GM18858 (cell line): ENCODE measurements around the gene NAIF1.
"Not testable (repeated sequence)": the region's sequence is repeated elsewhere in the genome, so short reads cannot be mapped to it uniquely, and the experiment has no call there.

Source experiments
- ATAC-seq: cut with Tn5 transposase; IDR thresholded peaks from one replicate; pipeline ENCODE4 v1.9.1; 2021; ENCODE audit not compliant: unreplicated experiment

Gene NAIF1

DNA sequence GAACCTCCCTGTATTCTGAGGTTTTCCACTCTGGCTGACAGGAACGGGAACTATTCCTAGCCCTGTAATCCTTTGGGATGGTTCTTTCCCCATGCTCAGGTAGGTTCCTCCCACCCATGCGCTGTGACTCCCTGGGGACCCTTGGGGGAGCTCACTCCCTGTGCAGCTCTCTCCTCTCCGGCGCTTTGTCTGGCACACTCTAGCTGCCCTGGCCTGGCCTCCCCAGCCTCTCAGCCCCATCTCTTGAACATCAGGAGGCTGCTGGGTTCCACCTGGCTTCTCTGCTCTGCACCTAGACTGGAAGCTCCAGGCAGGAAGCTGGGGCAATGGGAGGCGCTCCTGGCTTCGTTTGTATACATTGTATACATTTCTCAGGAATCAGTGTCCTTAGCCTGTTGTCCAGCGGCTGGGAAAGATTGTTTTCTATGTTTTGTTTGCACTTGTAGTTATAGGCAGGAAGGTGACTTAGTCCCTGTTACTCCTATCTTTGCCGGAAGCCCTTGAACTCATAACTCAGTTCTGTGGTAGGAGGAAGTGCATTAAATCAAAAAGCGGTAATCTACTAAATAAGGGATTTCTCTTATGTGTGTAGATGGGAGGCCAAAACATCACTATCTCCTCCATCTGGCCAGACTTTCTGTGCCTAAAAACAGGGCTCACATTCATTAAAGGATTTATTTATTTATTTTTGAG lies 21.3 kb upstream of the NAIF1 start:
- no peak for ATAC-seq

- ATAC-seq, result no peak
These were observed 20.1 kb upstream of the NAIF1 start for GRCh38 chr9:128087262-128087661.

DNA sequence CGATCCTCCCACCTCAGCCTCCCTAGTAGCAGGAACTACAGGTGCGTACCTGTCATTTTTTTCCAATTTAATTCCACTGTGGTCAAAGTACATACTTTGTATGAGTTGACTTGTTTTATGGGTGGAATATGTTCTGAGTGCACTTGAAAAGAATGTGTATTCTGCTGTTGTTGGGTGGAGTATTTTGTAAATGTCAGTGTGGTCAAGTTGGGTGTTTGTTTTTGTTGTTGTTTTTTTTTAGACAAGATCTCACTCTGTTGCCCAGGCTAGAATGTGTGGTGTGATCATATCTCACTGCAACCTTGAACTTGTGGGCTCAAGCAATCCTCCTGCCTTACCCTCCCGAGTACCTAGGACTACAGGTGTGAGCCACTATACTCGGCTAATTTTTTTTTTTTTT lies 18.8 kb upstream of the NAIF1 start:
- ATAC-seq, result no peak

DNA sequence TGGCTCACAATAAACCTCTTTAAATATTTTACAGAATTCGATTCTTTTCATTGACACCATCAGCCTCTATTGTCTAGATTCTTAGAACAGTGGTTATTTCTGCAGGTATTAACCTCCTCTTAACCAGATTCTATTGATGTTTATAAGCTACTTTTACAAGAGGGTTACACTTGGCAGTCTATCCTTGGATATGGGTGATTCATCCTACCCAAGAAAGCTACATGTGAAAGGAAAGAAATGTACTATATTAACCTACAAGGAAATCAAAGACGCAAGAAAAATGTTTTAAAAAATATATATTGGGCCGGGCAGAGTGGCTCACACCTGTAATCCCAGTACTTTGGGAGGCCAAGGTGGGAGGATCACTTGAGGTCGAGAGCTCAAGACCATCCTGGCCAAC lies 17.6 kb upstream of the NAIF1 start:
- ATAC-seq, result no peak

DNA sequence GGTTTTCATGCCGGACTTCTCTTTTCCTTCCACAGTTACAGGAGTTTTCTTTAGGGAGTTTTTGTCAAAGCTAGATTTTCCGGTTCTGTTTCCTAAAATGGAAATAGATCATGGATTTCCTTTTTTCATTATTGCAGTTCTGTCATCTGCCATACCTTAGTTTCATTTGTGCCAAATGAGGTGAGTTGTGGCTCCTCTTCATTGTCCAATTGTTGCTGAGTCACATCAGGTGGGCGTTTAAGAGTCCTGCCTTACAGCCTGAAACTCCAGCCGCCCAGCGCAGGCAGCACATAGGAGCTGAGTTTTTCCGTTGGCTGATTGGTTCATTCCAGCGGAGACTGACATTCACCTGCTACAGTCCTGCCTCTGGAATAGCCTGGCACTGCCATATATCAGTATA lies 15.0 kb upstream of the NAIF1 start:
- ATAC-seq, result no peak

GRCh38 chr9:128081056-128081455 lies 13.9 kb upstream of the NAIF1 start:
- ATAC-seq, result no peak

- ATAC-seq, result no peak
These were observed 13.1 kb upstream of the NAIF1 start for GRCh38 chr9:128080206-128080605.

GRCh38 chr9:128078504-128079434 lies 11.6 kb upstream of the NAIF1 start:
- no peak for ATAC-seq

GRCh38 chr9:128077847-128078503 lies 10.9 kb upstream of the NAIF1 start:
- no peak for ATAC-seq

GRCh38 chr9:128073253-128073886 lies 6.2 kb upstream of the NAIF1 start:
- no peak for ATAC-seq

GRCh38 chr9:128072144-128073021 lies 5.3 kb upstream of the NAIF1 start:
- no peak for ATAC-seq

DNA sequence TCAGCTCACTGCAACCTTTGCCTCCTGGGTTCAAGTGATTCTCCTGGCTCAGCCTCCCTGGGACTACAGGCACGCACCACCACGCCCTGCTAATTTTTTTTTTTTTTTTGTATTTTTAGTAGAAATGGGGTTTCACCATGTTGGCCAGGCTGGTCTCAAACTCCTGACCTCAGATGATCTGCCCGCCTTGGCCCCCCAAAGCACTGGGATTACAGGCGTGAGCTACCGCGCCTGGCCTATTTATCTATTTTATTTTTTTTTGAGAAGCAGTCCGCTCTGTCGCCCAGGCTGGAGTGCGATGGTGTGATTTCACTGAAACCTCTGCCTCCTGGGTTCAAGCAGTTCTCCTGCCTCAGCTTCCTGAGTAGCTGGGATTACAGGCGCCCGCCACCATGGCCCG lies 4.4 kb upstream of the NAIF1 start:
- not testable (repeated sequence) for ATAC-seq

DNA sequence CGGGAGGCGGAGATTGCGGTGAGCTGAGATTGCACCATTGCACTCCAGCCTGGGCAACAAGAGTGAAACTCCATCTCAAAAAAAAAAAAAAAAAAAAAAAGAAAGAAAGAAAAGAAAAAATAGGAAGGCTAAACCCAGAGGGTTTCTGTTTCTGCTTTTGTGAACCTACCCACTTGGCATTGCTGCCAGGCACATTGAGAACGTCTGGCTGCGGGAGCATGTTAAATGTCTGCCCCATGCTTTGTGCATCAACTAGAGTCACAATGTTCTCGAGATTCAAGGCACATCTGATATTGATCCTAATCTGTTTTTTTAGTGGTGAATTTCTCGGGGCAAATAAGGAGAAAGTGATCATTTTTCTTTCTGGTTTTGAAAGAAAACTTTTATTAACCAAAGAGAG lies 3.8 kb upstream of the NAIF1 start:
- no peak for ATAC-seq

DNA sequence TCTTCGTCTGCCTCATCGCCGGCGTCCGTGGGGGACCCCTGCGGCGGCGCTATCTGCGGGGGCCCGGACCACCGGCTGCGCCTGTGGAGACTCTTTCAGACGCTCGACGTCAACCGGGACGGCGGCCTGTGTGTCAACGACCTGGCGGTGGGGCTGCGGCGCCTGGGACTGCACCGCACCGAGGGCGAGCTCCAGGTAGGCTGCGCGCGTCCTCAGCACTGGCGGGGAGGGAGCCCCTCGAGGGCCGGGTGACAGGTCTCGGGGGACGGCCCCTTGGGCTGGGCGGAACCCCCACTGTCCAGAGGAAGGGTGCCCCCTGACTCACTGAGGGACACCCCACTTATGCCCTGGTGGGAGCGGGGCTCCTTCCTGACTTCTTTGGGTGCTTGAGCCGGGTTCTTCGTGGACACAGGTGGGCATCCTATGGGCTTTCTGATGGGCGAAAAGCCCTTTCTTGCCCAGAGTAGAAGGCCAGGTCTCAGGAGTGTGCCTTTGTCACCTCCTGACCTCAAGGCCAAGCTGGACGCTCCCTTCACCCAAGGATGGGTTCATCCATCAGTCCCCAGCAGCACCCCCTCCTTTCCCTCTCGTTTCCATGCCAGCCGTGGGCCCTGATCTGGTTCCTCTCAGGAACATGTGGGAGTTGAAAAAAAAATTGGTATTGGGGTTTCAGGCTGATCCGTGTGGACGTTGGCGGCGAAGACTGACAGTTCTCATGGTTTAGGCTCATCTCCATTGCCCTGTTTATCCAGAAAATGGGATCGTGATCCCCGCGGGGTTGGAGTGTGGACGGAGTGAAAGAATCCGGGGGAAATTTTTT lies 1.5 kb upstream of the NAIF1 start:
- no peak for ATAC-seq

DNA sequence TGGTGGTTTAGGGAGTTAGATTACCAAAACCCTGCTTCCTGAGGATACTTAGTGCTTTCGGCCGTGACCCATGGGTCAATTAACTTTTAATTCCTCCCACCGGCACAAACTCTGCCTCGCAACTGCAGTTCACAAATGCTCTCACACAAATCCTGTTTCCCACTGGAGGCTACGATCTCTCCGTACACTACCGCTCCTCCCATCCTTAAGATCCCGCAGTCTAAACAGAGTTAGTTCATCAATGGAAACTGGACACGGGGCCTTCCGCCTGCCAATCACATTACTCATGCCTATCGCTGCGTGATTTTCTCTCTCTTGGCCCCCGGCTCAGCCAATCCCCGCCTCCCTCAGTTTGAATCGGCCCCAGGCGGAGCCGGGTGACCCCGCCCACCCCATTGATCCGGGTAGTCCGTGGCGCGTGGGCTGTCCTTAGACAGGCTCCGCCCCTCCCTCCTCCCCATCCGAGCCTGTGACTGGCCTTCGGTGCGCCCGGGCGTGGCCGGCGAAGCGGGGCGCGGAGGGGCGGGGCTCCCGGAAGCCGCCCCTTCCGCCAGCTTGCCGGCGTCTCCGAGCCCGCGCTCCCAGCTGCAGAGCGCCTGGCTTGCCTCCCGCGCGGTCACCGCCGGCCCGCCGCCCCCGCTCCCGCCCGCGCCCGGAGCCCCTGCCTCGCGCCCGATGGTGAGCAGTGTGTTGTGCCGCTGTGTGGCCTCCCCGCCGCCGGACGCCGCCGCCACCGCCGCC lies 695 bp upstream of the NAIF1 start, which contains the start of gene SLC25A25:
TSS of gene SLC25A25 (plus strand) at position 588 of the 741 bp plus-strand sequence. CDS start at position 676, 88 bp downstream.
- peak; percentile 55 for ATAC-seq

GRCh38 chr9:128065907-128066712 lies 1.0 kb downstream of the NAIF1 start:
- no peak for ATAC-seq

GRCh38 chr9:128062846-128063831 lies 4.0 kb downstream of the NAIF1 start:
- no peak for ATAC-seq
